HEK293 (cell line): Measurements from ENCODE around the gene NBPF20.
"Not testable (repeated sequence)": the region's sequence is repeated elsewhere in the genome, so short reads cannot be mapped to it uniquely, and the experiment has no call there.

Source experiments
- BCL11A ChIP-seq: fragments of 450-650 bp; formaldehyde crosslinking; IDR thresholded peaks from 2 replicates; pipeline ENCODE4 v1.5.1; 2016; ENCODE audit warnings: low read depth, missing biosample characterization, missing genetic modification characterization
- CTCF ChIP-seq: fragments of 450-650 bp; formaldehyde crosslinking; IDR thresholded peaks from 2 replicates; pipeline ENCODE4 v1.5.1; 2016; ENCODE audit warnings: missing biosample characterization, missing genetic modification characterization
- ELK4 ChIP-seq: IDR thresholded peaks from 2 replicates; pipeline ENCODE4 v1.6.1; 2011; ENCODE audit warnings: mild to moderate bottlenecking, low read depth, low read length, borderline replicate concordance
- OVOL3 ChIP-seq: fragments of 450-650 bp; formaldehyde crosslinking; IDR thresholded peaks from 2 replicates; pipeline ENCODE4 v1.5.1; 2016; ENCODE audit warnings: missing biosample characterization, missing genetic modification characterization
- ZBTB1 ChIP-seq: fragments of 450-650 bp; formaldehyde crosslinking; IDR thresholded peaks from 2 replicates; pipeline ENCODE4 v1.5.1; 2016; ENCODE audit warnings: missing biosample characterization, missing genetic modification characterization
- ZNF248 ChIP-seq: fragments of 450-650 bp; formaldehyde crosslinking; IDR thresholded peaks from 2 replicates; pipeline ENCODE4 v1.5.1; 2017; ENCODE audit warnings: missing biosample characterization, missing genetic modification characterization
- ZNF335 ChIP-seq: fragments of 450-650 bp; formaldehyde crosslinking; conservative IDR thresholded peaks from 2 replicates; pipeline ENCODE4 v1.5.1; 2016; ENCODE audit warnings: missing biosample characterization, missing genetic modification characterization
- ZNF561 ChIP-seq: fragments of 450-650 bp; IDR thresholded peaks from 2 replicates; pipeline ENCODE4 v1.5.1; 2018; ENCODE audit warnings: missing biosample characterization, missing genetic modification characterization, borderline replicate concordance
- ZNF670 ChIP-seq: fragments of 450-650 bp; formaldehyde crosslinking; IDR thresholded peaks from 2 replicates; pipeline ENCODE4 v1.5.1; 2016; ENCODE audit warnings: missing biosample characterization, missing genetic modification characterization, low read depth

- TF ChIP-seq ZNF670 (tag by site-specific recombination); OVOL3 (tag by site-specific recombination); CTCF (tag by site-specific recombination); ELK4; ZBTB1; ZNF248; ZNF561 (tag by site-specific recombination); BCL11A (tag by site-specific recombination); ZNF335 (tag by site-specific recombination): not testable (repeated sequence)
These were observed 24.7 kb downstream of the NBPF20 start for GRCh38 chr1:145400701-145401100.
